Activated CD8-positive, alpha-beta T cell treated with anti-CD3 and anti-CD28 coated beads, Interleukin-2, amount 10 ng/mL, durations not matched to agents 7 days and 5 days (primary cell): ENCODE data around the gene NUDT5. TPM values are rescaled to one million over a fixed set of nuclear protein-coding genes. Genes with fewer than 3 reads are reported as not detected.
A peak's percentile ranks its signal among the peaks of the same experiment; 100 is the strongest.
"Not testable (repeated sequence)": the region's sequence is repeated elsewhere in the genome, so short reads cannot be mapped to it uniquely, and the experiment has no call there.

Experiments used
- ATAC-seq: fragments of 150-1000 bp; cut with Tn5 transposase; one replicate; pipeline ENCODE4 v1.10.0; 2021; ENCODE audit warnings: moderate library complexity
- CTCF ChIA-PET: fragments of 350-600 bp; sonication (Branson Sonifier 250); formaldehyde crosslinking; loops from one replicate; lab custom pipeline; 2021; ENCODE audit warnings: antibody characterized with exemption; lab: Charles Lee
- POLR2A ChIA-PET: fragments of 350-600 bp; sonication (Branson Sonifier 250); formaldehyde crosslinking; loops from one replicate; lab custom pipeline; 2021; ENCODE audit warnings: antibody characterized with exemption; lab: Charles Lee
- DNase-seq: peaks from one replicate; pipeline ENCODE4 v3.0.0-alpha.2; 2020
- H3K27ac Mint-ChIP-seq: one replicate; pipeline ENCODE4 v1.8.0; 2021; ENCODE audit warnings: mild to moderate bottlenecking, mixed read lengths
- H3K27me3 Mint-ChIP-seq: one replicate; pipeline ENCODE4 v1.8.0; 2021; ENCODE audit warnings: low read depth, mixed read lengths
- H3K36me3 Mint-ChIP-seq: one replicate; pipeline ENCODE4 v1.8.0; 2021; ENCODE audit warnings: low read depth, mixed read lengths
- H3K4me1 Mint-ChIP-seq: one replicate; pipeline ENCODE4 v1.8.0; 2021; ENCODE audit warnings: low read depth, mixed read lengths
- H3K4me3 Mint-ChIP-seq: one replicate; pipeline ENCODE4 v1.8.0; 2021; ENCODE audit warnings: mild to moderate bottlenecking, mixed read lengths
- H3K9me3 Mint-ChIP-seq: one replicate; pipeline ENCODE4 v1.8.0; 2022; ENCODE audit warnings: mixed read lengths; ENCODE audit not compliant: insufficient read depth
- total RNA-seq, 2 experiments: library from RNA; stranded (reverse); gene quantifications; one replicate each; pipeline ENCODE4 v1.2.3, GENCODE V29; 2021

The NUDT5 gene
- 10 to 100 TPM; 94.8 to 97.8 TPM for total RNA-seq

DNA sequence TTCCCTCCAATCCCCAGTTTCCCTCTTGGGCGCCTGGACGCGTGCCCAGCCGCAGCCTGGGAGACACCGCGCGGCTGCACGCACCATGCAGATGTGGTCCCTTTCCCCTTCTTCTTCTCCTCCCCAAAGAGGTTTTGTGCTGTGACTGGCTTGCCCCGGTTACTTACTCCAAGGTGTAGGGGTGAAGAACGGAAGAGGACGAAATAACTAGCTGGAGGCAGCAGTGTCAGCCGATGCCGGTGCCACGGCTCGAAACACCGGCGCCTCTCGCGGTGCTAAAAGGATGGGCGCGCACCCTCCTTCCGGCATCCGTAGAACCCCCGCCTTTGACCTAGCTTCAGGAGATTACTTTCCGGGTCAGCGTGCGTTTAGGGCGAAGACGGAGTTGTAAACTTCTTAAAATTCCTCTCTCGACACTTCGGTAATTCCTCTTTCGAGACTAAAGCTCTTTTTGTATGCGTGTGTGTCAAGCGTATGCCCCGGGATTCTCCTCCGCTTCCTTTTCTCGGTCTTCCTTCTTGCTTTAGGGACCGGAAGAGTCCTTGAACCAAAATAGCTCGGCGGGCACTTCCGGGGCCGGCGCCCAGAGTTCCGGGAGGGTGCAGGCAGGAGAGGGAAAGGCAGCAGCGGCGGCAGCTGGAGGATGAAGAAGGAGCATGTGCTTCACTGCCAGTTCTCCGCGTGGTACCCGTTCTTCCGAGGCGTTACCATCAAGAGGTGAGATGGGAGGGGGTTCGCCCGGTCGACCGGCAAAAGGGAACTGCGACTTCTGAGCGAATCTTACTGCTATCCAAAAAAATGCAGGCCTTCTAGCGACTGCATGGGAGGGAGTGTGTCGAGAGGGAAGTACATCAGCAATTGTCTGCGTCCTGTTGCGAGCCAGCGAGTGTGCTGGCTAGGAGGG lies at the start of gene NUDT5, which contains the start of gene CDC123:
Gene NUDT5, minus strand, starts transcription at position 289 of the 904 bp plus-strand sequence. CDS start 9,600 bp downstream, outside the sequence.
Gene CDC123, plus strand, starts transcription at position 586 of the 904 bp plus-strand sequence. Its CDS starts 58 bp downstream, at position 644.
- peak; percentile 94 for ATAC-seq
- ChIA-PET CTCF (interaction anchor here (0.8 to 13.1 kb wide), 7 partner anchors 9 to 210 kb away, joined by 3 to 102 read pairs (median 4); no protein-coding TSS in a partner anchor), POLR2A (interaction anchor here (0.7 to 2.7 kb wide), 14 partner anchors 9 to 1104 kb away, joined by 3 to 19 read pairs (median 4); partner anchors contain the start of genes PHYH and UPF2)
- Mint-ChIP-seq H3K36me3 (peaks cover 52% of the 10 kb centered on the region), H3K9me3 (no peaks in the 10 kb centered on the region), H3K27me3 (no peaks in the 10 kb centered on the region), H3K4me1 (peaks cover 55% of the 10 kb centered on the region), H3K27ac (peak within 1 kb of the TSS; percentile 98), H3K4me3 (peak within 1 kb of the TSS; percentile 93)
- peak; percentile 92 for DNase-seq

DNA sequence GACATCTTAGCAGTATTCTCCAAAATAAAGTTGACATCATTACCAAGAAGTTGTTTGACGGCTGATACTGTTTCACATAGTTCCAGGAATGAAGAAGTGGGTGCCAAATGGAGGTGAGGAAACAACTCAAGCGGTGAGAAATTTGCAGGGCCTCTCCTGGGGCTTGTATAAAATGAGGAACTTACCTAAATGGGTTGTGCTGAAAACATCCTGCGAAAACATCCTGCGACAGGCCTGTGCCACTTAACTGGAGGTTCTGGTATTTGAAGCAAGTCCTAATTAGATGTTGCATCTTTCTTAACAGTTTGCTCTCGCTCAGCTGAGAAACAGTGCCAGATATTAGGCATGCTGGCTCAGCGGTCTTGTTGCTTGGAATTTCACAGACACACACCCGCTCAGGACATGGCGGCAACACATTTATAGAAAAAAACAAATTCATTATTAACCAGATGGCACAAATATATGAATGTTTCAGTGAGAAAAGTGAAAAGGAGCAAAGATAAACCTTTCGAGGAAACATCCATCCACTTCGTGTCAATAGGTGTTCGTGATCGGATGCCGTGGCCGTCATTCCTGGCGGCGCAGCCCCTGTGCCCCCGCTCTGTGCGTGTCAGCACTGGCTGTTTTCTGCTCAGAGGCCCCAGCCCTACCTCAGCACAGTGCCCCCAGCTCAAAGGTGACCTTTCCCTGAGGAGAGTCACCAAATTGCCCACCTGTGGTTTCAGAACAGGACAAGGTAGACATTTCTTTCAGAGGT lies 48.4 kb upstream of the NUDT5 start:
- peaks cover 47% of the 10 kb centered on the region for H3K36me3 Mint-ChIP-seq
- peak overlapping the region; percentile 6 for H3K27ac Mint-ChIP-seq
- CTCF ChIA-PET = no interaction called here

DNA sequence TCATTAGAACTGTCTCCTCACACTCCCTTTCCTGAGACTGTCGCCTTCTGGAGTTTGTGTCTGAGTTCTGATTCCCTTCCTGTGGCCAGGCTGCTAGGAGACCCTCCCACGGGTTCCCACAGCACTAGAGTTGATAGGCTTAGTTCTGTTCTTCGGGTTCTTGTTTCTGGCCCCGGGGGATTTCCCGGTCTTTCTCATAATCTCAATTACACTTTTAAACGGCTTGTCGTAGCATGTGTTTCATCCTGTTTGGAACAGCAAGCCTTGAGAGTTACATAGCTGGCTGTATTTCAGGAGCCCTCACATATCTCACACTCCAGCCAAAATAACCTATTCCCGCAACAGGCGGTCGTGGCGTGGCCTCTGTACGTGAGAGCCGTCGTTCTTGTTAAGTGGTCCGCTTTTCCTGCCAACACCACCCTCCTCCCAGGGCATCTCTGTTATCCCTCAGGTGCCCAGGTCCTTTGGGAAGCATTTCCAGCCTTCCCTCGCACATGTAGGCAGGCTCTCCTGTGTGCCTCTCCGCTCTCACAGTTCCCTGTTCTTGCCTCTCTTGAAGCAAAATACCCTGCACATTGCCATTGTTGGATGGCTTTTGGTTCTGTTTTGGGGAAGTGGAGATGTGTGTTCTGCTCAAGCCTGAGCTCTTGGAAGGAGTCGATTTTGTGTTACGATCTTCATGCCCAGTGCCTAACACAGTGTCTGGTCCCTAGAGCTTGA lies 46.3 kb upstream of the NUDT5 start:
- Mint-ChIP-seq H3K36me3 (peaks cover 48% of the 10 kb centered on the region), H3K4me1 (peaks cover 15% of the 10 kb centered on the region), H3K27ac (no peak overlapping the region), H3K9me3 (no peaks in the 10 kb centered on the region), H3K4me3 (no peak overlapping the region), H3K27me3 (no peaks in the 10 kb centered on the region)
- ChIA-PET CTCF (interaction anchor here (0.7 to 1.2 kb wide), 3 partner anchors 12 to 468 kb away, joined by 3 read pairs; no protein-coding TSS in a partner anchor), POLR2A (interaction anchor here (0.7 kb wide), 1 partner anchor 272 kb away, joined by 5 read pairs; no protein-coding TSS in a partner anchor)
- ATAC-seq (no peak), DNase-seq (no peak)

More for the DNA sequence above, 48.4 kb upstream of the NUDT5 start:
- Mint-ChIP-seq H3K4me3 (no peak overlapping the region), H3K27me3 (no peaks in the 10 kb centered on the region), H3K9me3 (no peaks in the 10 kb centered on the region), H3K4me1 (peaks cover 15% of the 10 kb centered on the region)
- DNase-seq = no peak
- no peak for ATAC-seq
- POLR2A ChIA-PET = no interaction called here

DNA sequence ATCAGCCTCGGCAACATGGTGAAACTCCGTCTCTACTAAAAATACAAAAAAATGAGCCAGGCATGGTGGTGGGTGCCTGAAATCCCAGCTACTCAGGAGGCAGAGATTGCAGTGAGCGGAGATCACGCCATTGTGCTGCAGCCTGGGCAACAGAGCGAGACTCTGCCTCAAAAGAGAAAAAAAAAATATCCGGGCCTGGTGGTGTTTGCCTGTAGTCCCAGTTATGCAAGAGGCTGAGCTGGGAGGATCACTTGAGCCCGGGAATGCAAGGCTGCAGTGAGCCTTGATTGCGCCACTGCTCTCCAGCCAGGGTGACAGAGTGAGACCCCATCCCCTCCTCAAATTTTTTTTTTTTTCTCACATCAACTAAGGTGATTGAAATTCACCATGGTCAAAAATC lies 43.1 kb upstream of the NUDT5 start:
- Mint-ChIP-seq H3K4me1 (peaks cover 15% of the 10 kb centered on the region), H3K27ac (no peak overlapping the region), H3K9me3 (no peaks in the 10 kb centered on the region), H3K27me3 (no peaks in the 10 kb centered on the region), H3K4me3 (no peak overlapping the region), H3K36me3 (peaks cover 51% of the 10 kb centered on the region)
- ATAC-seq = no peak
- ChIA-PET POLR2A (no interaction called here), CTCF (interaction anchor here (0.6 kb wide), 1 partner anchor 45 kb away, joined by 3 read pairs; no protein-coding TSS in a partner anchor)
- DNase-seq = no peak

DNA sequence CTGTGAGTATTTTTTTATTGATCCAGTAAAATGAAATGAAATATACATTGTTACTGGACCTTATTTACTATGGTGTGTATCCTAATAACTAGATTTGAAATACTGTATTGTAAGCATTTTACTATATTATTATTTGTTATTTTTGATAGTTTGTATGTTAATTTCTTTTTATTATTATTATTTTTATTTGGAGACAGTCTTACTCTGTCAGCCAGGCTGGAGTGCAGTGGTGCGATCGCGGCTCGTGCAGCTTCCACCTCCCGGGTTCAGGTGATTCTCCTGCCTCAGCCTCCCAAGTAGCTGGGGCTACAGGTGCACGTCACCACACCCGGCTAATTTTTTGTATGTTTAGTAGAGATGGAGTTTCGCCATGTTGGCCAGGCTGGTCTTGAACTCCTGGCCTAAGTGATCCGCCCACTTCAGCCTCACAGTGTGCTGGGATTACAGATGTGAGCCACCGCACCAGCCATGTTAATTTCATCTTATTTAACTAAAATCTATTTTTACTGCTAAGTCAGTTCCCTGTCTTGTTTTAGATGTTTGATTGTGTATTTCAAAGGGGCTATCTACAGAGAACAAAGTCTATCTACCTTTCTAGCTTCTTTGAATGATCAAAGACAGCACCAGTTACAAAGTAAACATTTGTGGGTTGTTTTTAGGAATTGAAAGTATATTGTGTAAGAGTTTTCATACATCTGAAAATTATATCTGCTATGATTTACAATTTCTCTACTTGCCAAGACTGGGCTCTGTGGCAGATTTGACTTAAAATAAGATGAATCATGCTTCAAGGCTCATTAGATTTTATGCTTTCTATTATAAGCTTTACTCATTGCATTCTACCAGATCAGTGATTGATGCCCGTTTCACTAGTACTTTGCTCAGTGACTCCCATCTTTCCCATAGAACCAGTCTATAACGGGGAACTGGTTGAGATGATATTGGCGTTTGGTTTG lies 41.9 kb upstream of the NUDT5 start:
- Mint-ChIP-seq H3K9me3 (no peaks in the 10 kb centered on the region), H3K4me3 (no peak overlapping the region), H3K27ac (no peak overlapping the region), H3K4me1 (peaks cover 14% of the 10 kb centered on the region), H3K27me3 (no peaks in the 10 kb centered on the region), H3K36me3 (peaks cover 52% of the 10 kb centered on the region)
- DNase-seq (no peak), ATAC-seq (no peak)
- POLR2A ChIA-PET = no interaction called here
- CTCF ChIA-PET = interaction anchor here (1.2 kb wide), 1 partner anchor 14 kb away, joined by 3 read pairs; no protein-coding TSS in a partner anchor

DNA sequence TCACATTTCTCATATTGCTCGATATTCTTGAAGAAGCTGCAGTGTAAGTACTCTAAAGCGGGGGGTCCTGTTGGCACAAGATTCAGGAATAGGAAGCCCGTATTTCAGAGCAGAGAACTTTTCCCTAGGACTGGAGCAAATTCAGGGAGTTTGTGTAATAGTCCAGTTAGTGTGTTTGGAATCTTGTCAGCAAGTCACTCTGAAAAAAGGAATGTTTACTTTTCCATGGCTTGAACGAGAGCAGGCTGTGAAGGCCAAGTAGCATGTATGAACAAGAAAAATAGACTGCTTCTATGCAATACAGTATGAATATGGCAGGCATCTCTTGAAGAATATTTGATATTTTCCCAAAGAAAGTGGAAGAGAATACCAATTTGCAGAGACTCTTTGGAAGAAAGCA lies 40.1 kb upstream of the NUDT5 start:
- ChIA-PET CTCF (no interaction called here), POLR2A (no interaction called here)
- no peak for DNase-seq
- Mint-ChIP-seq H3K27ac (no peak overlapping the region), H3K4me3 (no peak overlapping the region), H3K4me1 (peaks cover under 1% of the 10 kb centered on the region), H3K27me3 (no peaks in the 10 kb centered on the region), H3K36me3 (peaks cover 47% of the 10 kb centered on the region), H3K9me3 (no peaks in the 10 kb centered on the region)
- ATAC-seq = no peak

DNA sequence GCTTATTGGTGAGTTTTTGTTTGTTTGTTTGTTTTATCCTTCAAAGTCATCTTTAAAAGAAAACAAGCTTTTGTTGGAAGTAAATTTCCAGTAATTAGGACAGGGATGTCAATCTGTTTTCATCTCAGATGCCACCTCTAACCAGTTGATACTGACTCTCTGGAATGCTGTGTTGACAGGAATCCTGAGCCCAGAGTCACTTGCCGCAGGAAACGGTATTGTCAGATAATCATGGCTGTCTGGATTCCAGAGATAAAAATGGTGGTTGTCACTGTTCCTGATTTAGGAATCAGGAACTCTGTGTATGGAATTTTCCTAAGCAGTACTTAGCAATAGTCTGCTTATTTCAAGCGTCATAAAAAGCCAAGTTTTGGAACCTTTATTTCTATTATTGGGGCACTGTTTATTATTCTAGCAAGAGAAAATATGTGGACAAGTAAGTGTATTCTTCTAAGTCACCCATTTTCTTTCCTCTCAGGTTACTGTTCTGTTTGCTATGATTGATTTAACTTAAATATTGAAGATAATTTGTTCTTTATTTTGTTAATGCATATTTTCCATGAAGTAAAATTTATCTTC lies 39.5 kb upstream of the NUDT5 start:
- DNase-seq = no peak
- ATAC-seq = no peak
- no peaks in the 10 kb centered on the region for H3K9me3 Mint-ChIP-seq
- peaks cover 44% of the 10 kb centered on the region for H3K36me3 Mint-ChIP-seq
- CTCF ChIA-PET = no interaction called here
- H3K27ac Mint-ChIP-seq = no peak overlapping the region
- no peaks in the 10 kb centered on the region for H3K4me1 Mint-ChIP-seq
- no peak overlapping the region for H3K4me3 Mint-ChIP-seq
- POLR2A ChIA-PET = interaction anchor here (0.6 kb wide), 1 partner anchor 394 kb away, joined by 6 read pairs; no protein-coding TSS in a partner anchor
- H3K27me3 Mint-ChIP-seq = no peaks in the 10 kb centered on the region

DNA sequence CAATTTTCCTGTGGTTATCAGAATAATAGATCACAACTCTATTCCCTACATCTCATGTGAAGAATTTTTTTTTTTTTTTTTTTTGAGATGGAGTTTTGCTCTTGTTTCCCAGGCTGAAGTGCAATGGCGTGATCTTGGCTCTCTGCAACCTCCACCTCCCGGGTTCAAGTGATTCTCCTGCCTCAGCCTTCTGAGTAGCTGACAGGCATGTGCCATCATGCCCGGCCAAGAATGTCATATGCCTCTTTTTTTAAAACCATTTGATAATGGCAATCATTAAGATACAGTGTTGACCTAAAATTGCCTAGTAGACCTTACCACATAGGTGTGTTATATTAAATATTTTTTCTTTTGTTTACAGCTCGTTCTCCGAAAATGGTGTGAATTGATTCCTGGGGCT lies 39.0 kb upstream of the NUDT5 start:
- H3K36me3 Mint-ChIP-seq = peaks cover 43% of the 10 kb centered on the region
- DNase-seq, H3K9me3 Mint-ChIP-seq, CTCF ChIA-PET, H3K4me1 Mint-ChIP-seq, ATAC-seq, H3K4me3 Mint-ChIP-seq, H3K27me3 Mint-ChIP-seq, H3K27ac Mint-ChIP-seq: not testable (repeated sequence)
- POLR2A ChIA-PET = interaction anchor here (0.6 kb wide), 1 partner anchor 393 kb away, joined by 6 read pairs; no protein-coding TSS in a partner anchor

DNA sequence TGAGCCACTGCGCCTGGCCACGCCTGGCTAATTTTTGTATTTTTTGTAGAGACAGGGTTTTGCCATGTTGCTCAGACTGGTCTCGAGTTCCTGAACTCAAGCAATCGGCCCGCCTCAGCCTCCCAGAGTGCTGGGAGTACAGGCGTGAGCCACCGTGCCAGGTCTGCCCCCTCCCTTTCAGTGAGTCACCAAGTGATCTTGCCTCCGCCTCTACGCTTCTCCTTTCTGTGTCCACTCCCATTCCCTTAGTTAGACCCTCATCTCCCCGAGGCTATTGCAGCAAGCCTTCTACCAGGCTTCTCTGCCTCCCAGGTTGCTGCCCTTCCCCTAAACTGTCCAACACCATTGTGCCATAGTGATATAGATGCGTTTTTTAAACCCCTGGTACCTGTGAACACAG lies 33.2 kb upstream of the NUDT5 start:
- DNase-seq (no peak), ATAC-seq (no peak)
- H3K4me1 Mint-ChIP-seq = no peaks in the 10 kb centered on the region
- no peaks in the 10 kb centered on the region for H3K9me3 Mint-ChIP-seq
- no peaks in the 10 kb centered on the region for H3K27me3 Mint-ChIP-seq
- no peak overlapping the region for H3K27ac Mint-ChIP-seq
- H3K36me3 Mint-ChIP-seq = peaks cover 48% of the 10 kb centered on the region
- ChIA-PET CTCF (interaction anchor here (1.1 to 1.6 kb wide), 2 partner anchors 15 to 427 kb away, joined by 3 to 5 read pairs; no protein-coding TSS in a partner anchor), POLR2A (no interaction called here)
- H3K4me3 Mint-ChIP-seq = no peak overlapping the region

DNA sequence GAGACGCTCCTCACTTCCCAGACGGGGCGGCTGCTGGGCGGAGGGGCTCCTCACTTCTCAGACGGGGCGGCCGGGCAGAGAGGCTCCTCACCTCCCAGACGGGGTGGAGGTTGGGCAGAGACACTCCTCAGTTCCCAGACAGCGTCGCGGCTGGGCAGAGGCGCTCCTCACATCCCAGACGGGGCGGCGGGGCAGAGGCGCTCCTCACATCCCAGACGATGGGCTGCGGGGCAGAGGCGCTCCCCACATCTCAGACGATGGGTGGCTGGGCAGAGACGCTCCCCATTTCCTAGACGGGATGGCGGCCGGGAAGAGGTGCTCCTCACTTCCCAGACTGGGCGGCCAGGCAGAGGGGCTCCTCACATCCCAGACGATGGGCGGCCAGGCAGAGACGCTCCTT lies 30.7 kb upstream of the NUDT5 start:
- H3K4me1 Mint-ChIP-seq, H3K4me3 Mint-ChIP-seq, H3K27me3 Mint-ChIP-seq, ATAC-seq, POLR2A ChIA-PET, H3K27ac Mint-ChIP-seq, DNase-seq, CTCF ChIA-PET, H3K9me3 Mint-ChIP-seq: not testable (repeated sequence)
- H3K36me3 Mint-ChIP-seq = peaks cover 52% of the 10 kb centered on the region
